ENCODE measurements around the gene MED12L. TPM values are rescaled to one million over a fixed set of nuclear protein-coding genes. Genes with fewer than 3 reads are reported as not detected.
"Not testable (repeated sequence)": the region's sequence is repeated elsewhere in the genome, so short reads cannot be mapped to it uniquely, and the experiment has no call there.

The MED12L gene
- total and polyA plus RNA-seq, 2 donors from 2014 or later: 0.13 to 0.82 TPM

GRCh38 chr3:151234825-151235224, 149.4 kb downstream of the MED12L start:
- Histone ChIP-seq H3K9me3 (ENCODE audit: control insufficient read depth in 2 of 3, insufficient read depth in 1 of 3, low read length in 3 of 3) (no peaks in the 10 kb centered on the region), H3K36me3 (ENCODE audit: control insufficient read depth in 2 of 3, insufficient read depth in 3 of 3, low read length in 3 of 3) (no peaks in the 10 kb centered on the region), H3K4me3 (ENCODE audit: low read length in 3 of 3) (no peak overlapping the region), H3K4me1 (ENCODE audit: control insufficient read depth in 2 of 3, insufficient read depth in 2 of 3, low read depth in 1 of 3, low read length in 3 of 3) (no peaks in the 10 kb centered on the region), H3K27me3 (ENCODE audit: control insufficient read depth, insufficient read depth, low read length) (no peaks in the 10 kb centered on the region), H3K9ac (ENCODE audit: low read length in 3 of 3) (no peak overlapping the region), H3K27ac (ENCODE audit: low read depth in 2 of 2, low read length in 2 of 2) (no peak overlapping the region)
- DNase-seq: no peak
- intact Hi-C loops (cut with DNase I): no loop called here
- TF ChIP-seq, protein P1, sequence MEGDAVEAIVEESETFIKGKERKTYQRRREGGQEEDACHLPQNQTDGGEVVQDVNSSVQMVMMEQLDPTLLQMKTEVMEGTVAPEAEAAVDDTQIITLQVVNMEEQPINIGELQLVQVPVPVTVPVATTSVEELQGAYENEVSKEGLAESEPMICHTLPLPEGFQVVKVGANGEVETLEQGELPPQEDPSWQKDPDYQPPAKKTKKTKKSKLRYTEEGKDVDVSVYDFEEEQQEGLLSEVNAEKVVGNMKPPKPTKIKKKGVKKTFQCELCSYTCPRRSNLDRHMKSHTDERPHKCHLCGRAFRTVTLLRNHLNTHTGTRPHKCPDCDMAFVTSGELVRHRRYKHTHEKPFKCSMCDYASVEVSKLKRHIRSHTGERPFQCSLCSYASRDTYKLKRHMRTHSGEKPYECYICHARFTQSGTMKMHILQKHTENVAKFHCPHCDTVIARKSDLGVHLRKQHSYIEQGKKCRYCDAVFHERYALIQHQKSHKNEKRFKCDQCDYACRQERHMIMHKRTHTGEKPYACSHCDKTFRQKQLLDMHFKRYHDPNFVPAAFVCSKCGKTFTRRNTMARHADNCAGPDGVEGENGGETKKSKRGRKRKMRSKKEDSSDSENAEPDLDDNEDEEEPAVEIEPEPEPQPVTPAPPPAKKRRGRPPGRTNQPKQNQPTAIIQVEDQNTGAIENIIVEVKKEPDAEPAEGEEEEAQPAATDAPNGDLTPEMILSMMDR (IDR thresholded peaks at IDR 0.05; ENCODE audit: borderline replicate concordance, extremely low read depth, insufficient read depth): no peak
- FAIRE-seq: no peak

DNA sequence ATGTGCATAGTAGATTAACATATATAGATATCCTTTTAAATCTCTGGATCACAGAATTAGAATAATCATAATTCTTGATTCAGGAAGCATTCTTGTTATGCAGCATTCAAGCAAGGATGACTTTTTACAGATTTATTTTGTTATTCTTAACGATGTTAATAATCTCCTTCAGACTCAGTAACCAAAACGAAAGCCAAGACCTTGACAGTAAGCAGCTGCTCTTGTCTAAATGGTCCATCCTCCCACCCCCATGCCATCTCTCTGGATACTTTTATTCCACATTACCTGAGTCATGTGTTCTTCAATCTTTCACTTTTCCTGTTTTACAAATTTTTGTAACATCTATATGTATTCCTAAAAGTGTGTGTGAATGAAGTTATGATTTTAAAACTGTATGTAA, 150.9 kb downstream of the MED12L start:
- H3K9ac ChIP-seq (ENCODE audit: low read length in 3 of 3): no peak overlapping the region
- no peak for DNase-seq
- no peaks in the 10 kb centered on the region for H3K27me3 ChIP-seq (ENCODE audit: control insufficient read depth, insufficient read depth, low read length)
- no peak overlapping the region for H3K4me3 ChIP-seq (ENCODE audit: low read length in 3 of 3)
- H3K36me3 ChIP-seq (ENCODE audit: control insufficient read depth in 2 of 3, insufficient read depth in 3 of 3, low read length in 3 of 3): no peaks in the 10 kb centered on the region
- no peaks in the 10 kb centered on the region for H3K4me1 ChIP-seq (ENCODE audit: control insufficient read depth in 2 of 3, insufficient read depth in 2 of 3, low read depth in 1 of 3, low read length in 3 of 3)
- H3K9me3 ChIP-seq (ENCODE audit: control insufficient read depth in 2 of 3, insufficient read depth in 1 of 3, low read length in 3 of 3): no peaks in the 10 kb centered on the region
- H3K27ac ChIP-seq (ENCODE audit: low read depth in 2 of 2, low read length in 2 of 2): no peak overlapping the region
- intact Hi-C loops (cut with DNase I): no loop called here
- FAIRE-seq: no peak
- TF ChIP-seq, protein P1 (IDR thresholded peaks at IDR 0.05; ENCODE audit: borderline replicate concordance, extremely low read depth, insufficient read depth): no peak

GRCh38 chr3:151236736-151237135, 151.3 kb downstream of the MED12L start:
- FAIRE-seq (peak; percentile 55), DNase-seq (no peak)
- Histone ChIP-seq H3K4me3 (ENCODE audit: low read length in 3 of 3) (no peak overlapping the region), H3K36me3 (ENCODE audit: control insufficient read depth in 2 of 3, insufficient read depth in 3 of 3, low read length in 3 of 3) (no peaks in the 10 kb centered on the region), H3K9me3 (ENCODE audit: control insufficient read depth in 2 of 3, insufficient read depth in 1 of 3, low read length in 3 of 3) (no peaks in the 10 kb centered on the region), H3K9ac (ENCODE audit: low read length in 3 of 3) (no peak overlapping the region), H3K27ac (ENCODE audit: low read depth in 2 of 2, low read length in 2 of 2) (no peak overlapping the region), H3K27me3 (ENCODE audit: control insufficient read depth, insufficient read depth, low read length) (no peaks in the 10 kb centered on the region), H3K4me1 (ENCODE audit: control insufficient read depth in 2 of 3, insufficient read depth in 2 of 3, low read depth in 1 of 3, low read length in 3 of 3) (no peaks in the 10 kb centered on the region)
- TF ChIP-seq, protein P1 (IDR thresholded peaks at IDR 0.05; ENCODE audit: borderline replicate concordance, extremely low read depth, insufficient read depth): no peak
- intact Hi-C loops (cut with DNase I): no loop called here

DNA sequence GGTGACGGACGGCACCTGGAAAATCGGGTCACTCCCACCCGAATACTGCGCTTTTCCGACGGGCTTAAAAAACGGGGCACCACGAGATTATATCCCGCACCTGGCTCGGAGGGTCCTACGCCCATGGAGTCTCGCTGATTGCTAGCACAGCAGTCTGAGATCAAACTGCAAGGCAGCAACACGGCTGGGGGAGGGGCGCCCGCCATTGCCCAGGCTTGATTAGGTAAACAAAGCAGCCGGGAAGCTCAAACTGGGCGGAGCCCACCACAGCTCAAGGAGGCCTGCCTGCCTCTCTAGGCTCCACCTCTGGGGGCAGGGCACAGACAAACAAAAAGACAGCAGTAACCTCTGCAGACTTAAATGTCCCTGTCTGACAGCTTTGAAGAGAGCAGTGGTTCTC, 156.5 kb downstream of the MED12L start:
- FAIRE-seq; intact Hi-C loops (cut with DNase I); H3K4me1 ChIP-seq (ENCODE audit: control insufficient read depth in 2 of 3, insufficient read depth in 2 of 3, low read depth in 1 of 3, low read length in 3 of 3); H3K4me3 ChIP-seq (ENCODE audit: low read length in 3 of 3); H3K27ac ChIP-seq (ENCODE audit: low read depth in 2 of 2, low read length in 2 of 2); H3K9ac ChIP-seq (ENCODE audit: low read length in 3 of 3); H3K36me3 ChIP-seq (ENCODE audit: control insufficient read depth in 2 of 3, insufficient read depth in 3 of 3, low read length in 3 of 3); DNase-seq; H3K27me3 ChIP-seq (ENCODE audit: control insufficient read depth, insufficient read depth, low read length); H3K9me3 ChIP-seq (ENCODE audit: control insufficient read depth in 2 of 3, insufficient read depth in 1 of 3, low read length in 3 of 3): not testable (repeated sequence)

All from kidney (tissue), 14 donors.